Measurements from ENCODE around the gene MORC4.

DNA sequence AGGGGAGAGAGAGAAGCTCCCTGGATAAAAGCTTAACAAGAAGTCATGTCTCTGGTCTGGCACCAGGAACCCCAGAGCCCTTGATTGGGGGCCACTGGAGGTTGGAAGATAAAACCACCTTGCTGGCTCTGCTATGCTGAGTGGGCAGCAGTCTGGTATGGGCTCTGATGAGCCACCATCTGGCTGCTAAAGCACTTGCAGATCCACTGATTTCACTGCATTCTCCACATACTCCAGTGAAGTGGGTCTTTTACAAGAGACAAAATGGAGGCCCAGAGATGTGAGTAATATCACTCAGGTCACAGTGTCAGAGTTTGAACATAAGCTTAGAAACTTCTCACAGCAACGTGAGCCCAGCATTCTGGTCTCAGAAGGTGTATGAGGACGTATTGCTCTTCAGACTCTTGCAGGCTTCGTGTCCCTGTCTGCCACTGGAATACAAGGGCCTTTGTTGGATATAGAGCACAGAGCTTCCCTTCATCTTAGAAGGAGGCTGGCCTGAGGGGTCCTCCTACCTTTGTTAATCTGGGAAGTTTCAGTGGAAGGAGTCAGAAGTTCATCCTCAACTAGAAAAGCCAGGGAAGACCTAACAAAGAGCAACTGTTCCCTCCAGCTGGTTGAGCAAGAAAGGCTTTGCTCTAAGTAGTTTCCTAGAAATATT is 68.1 kb downstream of the MORC4 start:
- TF ChIP-seq, protein P1, sequence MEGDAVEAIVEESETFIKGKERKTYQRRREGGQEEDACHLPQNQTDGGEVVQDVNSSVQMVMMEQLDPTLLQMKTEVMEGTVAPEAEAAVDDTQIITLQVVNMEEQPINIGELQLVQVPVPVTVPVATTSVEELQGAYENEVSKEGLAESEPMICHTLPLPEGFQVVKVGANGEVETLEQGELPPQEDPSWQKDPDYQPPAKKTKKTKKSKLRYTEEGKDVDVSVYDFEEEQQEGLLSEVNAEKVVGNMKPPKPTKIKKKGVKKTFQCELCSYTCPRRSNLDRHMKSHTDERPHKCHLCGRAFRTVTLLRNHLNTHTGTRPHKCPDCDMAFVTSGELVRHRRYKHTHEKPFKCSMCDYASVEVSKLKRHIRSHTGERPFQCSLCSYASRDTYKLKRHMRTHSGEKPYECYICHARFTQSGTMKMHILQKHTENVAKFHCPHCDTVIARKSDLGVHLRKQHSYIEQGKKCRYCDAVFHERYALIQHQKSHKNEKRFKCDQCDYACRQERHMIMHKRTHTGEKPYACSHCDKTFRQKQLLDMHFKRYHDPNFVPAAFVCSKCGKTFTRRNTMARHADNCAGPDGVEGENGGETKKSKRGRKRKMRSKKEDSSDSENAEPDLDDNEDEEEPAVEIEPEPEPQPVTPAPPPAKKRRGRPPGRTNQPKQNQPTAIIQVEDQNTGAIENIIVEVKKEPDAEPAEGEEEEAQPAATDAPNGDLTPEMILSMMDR (IDR thresholded peaks at IDR 0.05) = no peak
- TF ChIP-seq POLR2A (IDR thresholded peaks at IDR 0.05) = no peak
